Keratinocyte (primary cell): ENCODE data around the gene ARHGAP15.

Experiments
- CTCF ChIP-seq, 3 experiments: IDR thresholded peaks in 1 of 3; conservative IDR thresholded peaks in 1 of 3; optimal IDR thresholded peaks in 1 of 3; 2 replicates in 2 of 3; 3 replicates in 1 of 3; pipeline versions ENCODE3 to v1.5.1; 2011; ENCODE audit warnings: low read length in 3 of 3, mild to moderate bottlenecking in 3 of 3, moderate library complexity in 2 of 3, control low read depth in 1 of 3, inconsistent platforms in 1 of 3; ENCODE audit not compliant: insufficient read depth in 2 of 3; ENCODE audit errors: extremely low read depth in 1 of 3
- EZH2 ChIP-seq: IDR thresholded peaks from one replicate; pipeline ENCODE4 v1.6.1; 2012; ENCODE audit warnings: inconsistent platforms, mild to moderate bottlenecking, low read length, moderate library complexity

GRCh38 chr2:143489145-143489544 is 359.9 kb downstream of the ARHGAP15 start:
- no peak for TF ChIP-seq CTCF (optimal IDR thresholded peaks at IDR 0.05 in 1 of 3, IDR thresholded peaks at IDR 0.05 in 1 of 3, conservative IDR thresholded peaks at IDR 0.05 in 1 of 3; ENCODE audit: extremely low read depth in 1 of 3, insufficient read depth in 2 of 3, low read length in 3 of 3)
- TF ChIP-seq EZH2 = no peak
